ENCODE data around the gene MAEA.
A peak's percentile ranks its signal among the peaks of the same experiment; 100 is the strongest.

Gene MAEA

DNA sequence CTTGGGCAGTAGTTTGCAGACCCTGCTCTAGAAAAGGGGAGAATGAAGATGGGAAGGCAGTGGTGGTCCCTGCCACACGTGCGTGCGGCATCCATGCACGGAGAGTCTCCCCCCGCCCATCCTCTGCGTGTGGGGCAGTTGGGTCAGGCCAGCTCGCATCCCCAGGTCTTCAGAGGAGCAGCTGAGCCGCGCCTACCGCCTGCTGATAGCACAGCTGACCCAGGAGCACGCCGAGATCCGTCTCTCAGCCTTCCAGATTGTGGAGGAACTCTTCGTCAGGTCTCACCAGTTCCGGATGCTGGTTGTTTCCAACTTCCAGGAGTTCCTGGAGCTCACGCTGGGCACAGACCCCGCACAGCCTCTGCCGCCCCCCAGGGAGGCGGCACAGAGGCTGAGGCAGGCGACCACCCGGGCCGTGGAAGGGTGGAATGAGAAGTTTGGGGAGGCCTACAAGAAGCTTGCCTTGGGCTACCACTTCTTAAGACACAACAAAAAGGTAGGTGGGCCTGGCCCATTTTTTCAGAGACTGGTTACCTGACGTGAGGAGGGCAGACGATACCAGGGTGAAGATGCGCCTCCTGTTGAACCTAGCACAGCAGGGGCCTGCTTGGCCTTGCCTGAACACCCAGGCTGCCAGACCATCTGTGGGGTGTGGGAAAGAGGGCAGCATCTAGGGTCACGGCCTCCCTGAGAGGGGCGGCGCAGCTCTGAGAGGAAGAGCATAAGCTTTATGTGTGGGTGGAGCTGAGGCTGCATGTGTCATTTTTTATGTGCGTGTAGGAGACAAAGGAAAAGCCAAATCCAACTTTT lies 59.9 kb downstream of the MAEA start:
- H3K4me1 ChIP-seq (ENCODE audit: insufficient read depth, low read length), result peaks cover 47% of the 10 kb centered on the region
- TF ChIP-seq EZH2 (IDR thresholded peaks at IDR 0.05; ENCODE audit: borderline replicate concordance, low read depth, low read length, severe bottlenecking), result no peak
- TF ChIP-seq, protein P1, sequence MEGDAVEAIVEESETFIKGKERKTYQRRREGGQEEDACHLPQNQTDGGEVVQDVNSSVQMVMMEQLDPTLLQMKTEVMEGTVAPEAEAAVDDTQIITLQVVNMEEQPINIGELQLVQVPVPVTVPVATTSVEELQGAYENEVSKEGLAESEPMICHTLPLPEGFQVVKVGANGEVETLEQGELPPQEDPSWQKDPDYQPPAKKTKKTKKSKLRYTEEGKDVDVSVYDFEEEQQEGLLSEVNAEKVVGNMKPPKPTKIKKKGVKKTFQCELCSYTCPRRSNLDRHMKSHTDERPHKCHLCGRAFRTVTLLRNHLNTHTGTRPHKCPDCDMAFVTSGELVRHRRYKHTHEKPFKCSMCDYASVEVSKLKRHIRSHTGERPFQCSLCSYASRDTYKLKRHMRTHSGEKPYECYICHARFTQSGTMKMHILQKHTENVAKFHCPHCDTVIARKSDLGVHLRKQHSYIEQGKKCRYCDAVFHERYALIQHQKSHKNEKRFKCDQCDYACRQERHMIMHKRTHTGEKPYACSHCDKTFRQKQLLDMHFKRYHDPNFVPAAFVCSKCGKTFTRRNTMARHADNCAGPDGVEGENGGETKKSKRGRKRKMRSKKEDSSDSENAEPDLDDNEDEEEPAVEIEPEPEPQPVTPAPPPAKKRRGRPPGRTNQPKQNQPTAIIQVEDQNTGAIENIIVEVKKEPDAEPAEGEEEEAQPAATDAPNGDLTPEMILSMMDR (IDR thresholded peaks at IDR 0.05; ENCODE audit: borderline replicate concordance, extremely low read depth, low read length, poor library complexity, severe bottlenecking), result no peak
- peak overlapping the region; percentile 21 for H3K9ac ChIP-seq (ENCODE audit: low read depth, low read length)

DNA sequence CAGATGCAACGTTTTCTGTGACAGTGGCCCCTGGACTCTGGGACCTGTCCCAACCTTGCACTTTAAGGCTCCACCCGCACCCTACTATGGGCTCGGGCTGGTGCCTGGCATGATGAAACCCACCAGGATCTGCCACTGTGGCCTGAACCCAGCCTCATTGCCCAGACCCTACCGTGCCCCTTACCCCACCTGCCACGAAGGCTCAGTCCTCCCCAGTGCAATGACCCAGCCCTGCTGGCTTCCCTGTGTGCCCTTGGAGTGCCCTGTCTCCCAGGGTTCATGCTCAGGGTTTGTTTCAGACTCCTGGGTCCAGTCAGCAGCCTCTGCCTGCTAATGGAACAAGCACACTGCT lies 60.5 kb downstream of the MAEA start:
- TF ChIP-seq, protein P1 (IDR thresholded peaks at IDR 0.05; ENCODE audit: borderline replicate concordance, extremely low read depth, low read length, poor library complexity, severe bottlenecking), result no peak
- TF ChIP-seq EZH2 (IDR thresholded peaks at IDR 0.05; ENCODE audit: borderline replicate concordance, low read depth, low read length, severe bottlenecking), result no peak
- Histone ChIP-seq H3K79me2 (ENCODE audit: insufficient read depth, low read length) (peaks cover 35% of the 10 kb centered on the region), H3K9me3 (ENCODE audit: insufficient read depth, low read length, severe bottlenecking) (no peaks in the 10 kb centered on the region), H3K9ac (ENCODE audit: low read depth, low read length) (0 out of 2 replicates have a peak overlapping the region, but pooled peaks have one; percentile 21), H4K20me1 (ENCODE audit: insufficient read depth, low read length) (peaks cover 9% of the 10 kb centered on the region), H3K27ac (ENCODE audit: low read length) (no peak overlapping the region), H3K36me3 (ENCODE audit: insufficient read depth, low read length) (peaks cover 36% of the 10 kb centered on the region), H2AFZ (ENCODE audit: low read depth, low read length) (no peak overlapping the region), H3K4me3 (ENCODE audit: low read depth in 1 of 2, low read length in 2 of 2) (no peak overlapping the region), H3K4me1 (ENCODE audit: insufficient read depth, low read length) (peaks cover 41% of the 10 kb centered on the region), H3K27me3 (ENCODE audit: insufficient read depth, low read length, poor library complexity) (no peaks in the 10 kb centered on the region), H3K4me2 (ENCODE audit: insufficient read depth, low read length) (peak overlapping the region; percentile 30; the same call in 1 of the 2 replicates)
- DNase-seq (no peak), ATAC-seq (ENCODE audit: insufficient read depth, low read depth) (no peak)

More for the DNA sequence above, 59.9 kb downstream of the MAEA start:
- H2AFZ ChIP-seq (ENCODE audit: low read depth, low read length), result no peak overlapping the region
- H3K9me3 ChIP-seq (ENCODE audit: insufficient read depth, low read length, severe bottlenecking), result no peaks in the 10 kb centered on the region
- H3K4me3 ChIP-seq (ENCODE audit: low read depth in 1 of 2, low read length in 2 of 2), result 0 out of 4 replicates have a peak overlapping the region, but pooled peaks of 1 of the 2 experiments have one; percentile 2
- H3K79me2 ChIP-seq (ENCODE audit: insufficient read depth, low read length), result peaks cover 41% of the 10 kb centered on the region
- peaks cover 13% of the 10 kb centered on the region for H4K20me1 ChIP-seq (ENCODE audit: insufficient read depth, low read length)
- 0 out of 2 replicates have a peak overlapping the region, but pooled peaks have one; percentile 26 for H3K27ac ChIP-seq (ENCODE audit: low read length)
- DNase-seq, result no peak
- H3K4me2 ChIP-seq (ENCODE audit: insufficient read depth, low read length), result peak overlapping the region; percentile 90; the same call in 1 of the 2 replicates
- H3K36me3 ChIP-seq (ENCODE audit: insufficient read depth, low read length), result peaks cover 36% of the 10 kb centered on the region
- no peak for ATAC-seq (ENCODE audit: insufficient read depth, low read depth)
- H3K27me3 ChIP-seq (ENCODE audit: insufficient read depth, low read length, poor library complexity), result no peaks in the 10 kb centered on the region

DNA sequence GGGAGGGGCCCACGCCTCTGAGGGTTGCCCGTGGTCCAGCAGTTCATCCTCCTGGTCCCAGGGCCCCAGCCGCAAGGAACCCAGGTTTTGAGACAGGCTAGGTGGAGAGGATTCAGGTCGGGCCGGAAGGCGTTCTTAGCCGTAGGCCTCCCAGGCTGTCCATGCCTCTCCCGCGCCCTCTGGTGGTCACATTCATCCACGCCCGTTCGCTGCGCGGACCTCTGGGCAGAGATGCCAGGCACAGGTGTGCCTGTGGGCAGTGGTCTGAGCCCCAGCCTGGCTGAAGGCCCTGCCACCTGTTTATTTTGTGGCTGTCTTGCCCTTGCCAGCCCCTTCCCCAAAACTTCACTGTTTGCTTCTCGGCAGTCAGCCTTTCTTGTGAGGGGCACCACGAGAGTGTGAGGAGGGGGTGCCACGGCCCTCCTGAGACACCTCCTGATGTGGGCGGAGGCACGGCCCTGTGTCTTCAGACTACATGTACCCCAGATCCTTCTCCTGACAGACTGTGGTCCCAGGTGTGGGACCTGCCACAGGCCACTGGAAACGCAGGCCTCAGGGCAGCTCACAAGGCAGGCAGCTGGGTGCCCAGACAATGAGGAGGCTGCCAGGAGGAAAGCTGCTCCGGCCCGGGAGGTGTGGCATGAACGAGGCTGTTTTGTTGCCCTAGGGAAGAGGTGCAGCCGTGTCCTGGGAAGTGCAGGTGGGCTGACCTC lies 62.3 kb downstream of the MAEA start:
- Histone ChIP-seq H3K4me2 (ENCODE audit: insufficient read depth, low read length) (no peak overlapping the region), H3K4me3 (ENCODE audit: low read depth in 1 of 2, low read length in 2 of 2) (no peak overlapping the region), H4K20me1 (ENCODE audit: insufficient read depth, low read length) (peaks cover 13% of the 10 kb centered on the region), H3K79me2 (ENCODE audit: insufficient read depth, low read length) (peaks cover 23% of the 10 kb centered on the region), H3K9ac (ENCODE audit: low read depth, low read length) (no peak overlapping the region; the same call in 1 of the 2 replicates), H2AFZ (ENCODE audit: low read depth, low read length) (no peak overlapping the region; the same call in 1 of the 2 replicates), H3K9me3 (ENCODE audit: insufficient read depth, low read length, severe bottlenecking) (no peaks in the 10 kb centered on the region), H3K27ac (ENCODE audit: low read length) (no peak overlapping the region), H3K27me3 (ENCODE audit: insufficient read depth, low read length, poor library complexity) (no peaks in the 10 kb centered on the region), H3K4me1 (ENCODE audit: insufficient read depth, low read length) (peaks cover 34% of the 10 kb centered on the region), H3K36me3 (ENCODE audit: insufficient read depth, low read length) (peaks cover 48% of the 10 kb centered on the region)
- ATAC-seq (ENCODE audit: insufficient read depth, low read depth), result peak; percentile 57
- DNase-seq, result peak; percentile 83
- TF ChIP-seq EZH2 (IDR thresholded peaks at IDR 0.05; ENCODE audit: borderline replicate concordance, low read depth, low read length, severe bottlenecking), result no peak
- TF ChIP-seq, protein P1 (IDR thresholded peaks at IDR 0.05; ENCODE audit: borderline replicate concordance, extremely low read depth, low read length, poor library complexity, severe bottlenecking), result peak; percentile 91
